HPDE6-E6E7 (cell line): ENCODE measurements around the gene FUT3.
"Not testable (repeated sequence)": the region's sequence is repeated elsewhere in the genome, so short reads cannot be mapped to it uniquely, and the experiment has no call there.

ENCODE experiments used
- DNase-seq: peaks from one replicate; pipeline ENCODE4 v3.0.0; 2011; ENCODE audit warnings: missing footprints; ENCODE audit errors: extremely low spot score

The FUT3 gene

GRCh38 chr19:5848621-5849020 lies 2.6 kb downstream of the FUT3 start:
- not testable (repeated sequence) for DNase-seq

- not testable (repeated sequence) for DNase-seq
Measured at GRCh38 chr19:5847846-5848245, 3.4 kb downstream of the FUT3 start.

- no peak for DNase-seq
Measured at GRCh38 chr19:5844456-5845433, 6.5 kb downstream of the FUT3 start.

GRCh38 chr19:5843295-5843927 lies 7.8 kb downstream of the FUT3 start:
- DNase-seq: no peak

GRCh38 chr19:5841735-5842111 lies 9.5 kb downstream of the FUT3 start:
- not testable (repeated sequence) for DNase-seq

GRCh38 chr19:5839065-5840017 lies 11.9 kb downstream of the FUT3 start, which contains the start of gene FUT6:
Gene FUT6 (minus strand): TSS chr19:5839702. CDS start chr19:5832567, 7,135 bp downstream.
- DNase-seq: no peak

GRCh38 chr19:5838353-5839064 lies 12.7 kb downstream of the FUT3 start:
- DNase-seq: no peak

- DNase-seq: no peak
Measured at GRCh38 chr19:5837761-5838352, 13.4 kb downstream of the FUT3 start.

- no peak for DNase-seq
Measured at GRCh38 chr19:5832527-5833216, 18.6 kb downstream of the FUT3 start.

- no peak for DNase-seq
Measured at GRCh38 chr19:5832061-5832460, 19.2 kb downstream of the FUT3 start.

- DNase-seq: no peak
Measured at GRCh38 chr19:5831159-5831558, 20.1 kb downstream of the FUT3 start.

GRCh38 chr19:5829567-5830310 lies 21.5 kb downstream of the FUT3 start:
- no peak for DNase-seq

GRCh38 chr19:5828661-5829566 lies 22.3 kb downstream of the FUT3 start:
- DNase-seq: no peak

GRCh38 chr19:5827891-5828660 lies 23.2 kb downstream of the FUT3 start:
- DNase-seq: peak; percentile 94

- DNase-seq: no peak
Measured at GRCh38 chr19:5827342-5827890, 23.8 kb downstream of the FUT3 start.

GRCh38 chr19:5826531-5827341 lies 24.5 kb downstream of the FUT3 start:
- peak; percentile 48 for DNase-seq
